ENCODE measurements around the gene PDZRN4.
"Not testable (repeated sequence)": the region's sequence is repeated elsewhere in the genome, so short reads cannot be mapped to it uniquely, and the experiment has no call there.

PDZRN4 gene

GRCh38 chr12:41589878-41590277 lies 401.8 kb downstream of the PDZRN4 start:
- DNase-seq: no peak

DNA sequence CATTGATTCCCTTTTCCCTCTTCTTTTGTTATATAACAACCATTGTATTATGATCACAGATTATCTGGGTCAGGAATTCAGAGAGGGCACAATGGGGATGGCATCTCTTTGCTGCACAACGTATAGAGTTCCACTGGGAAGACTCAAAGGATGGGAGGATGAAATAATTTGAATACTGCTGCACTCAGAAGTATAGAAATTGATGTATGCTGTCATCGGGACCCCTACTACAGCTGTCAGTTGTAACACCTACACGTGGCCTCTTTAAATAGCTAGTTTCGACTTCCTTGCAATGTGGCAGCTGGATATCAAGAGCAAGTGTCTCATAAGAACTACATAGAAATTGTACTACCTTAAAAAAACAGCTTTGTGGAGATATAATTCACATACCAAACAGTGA lies 408.1 kb downstream of the PDZRN4 start:
- no peak for DNase-seq

GRCh38 chr12:41604830-41605229 lies 416.7 kb downstream of the PDZRN4 start:
- no peak for DNase-seq

GRCh38 chr12:41605545-41606305 lies 417.6 kb downstream of the PDZRN4 start:
- DNase-seq: no peak

- no peak for DNase-seq
Measured at GRCh38 chr12:41606468-41607445, 418.6 kb downstream of the PDZRN4 start.

DNA sequence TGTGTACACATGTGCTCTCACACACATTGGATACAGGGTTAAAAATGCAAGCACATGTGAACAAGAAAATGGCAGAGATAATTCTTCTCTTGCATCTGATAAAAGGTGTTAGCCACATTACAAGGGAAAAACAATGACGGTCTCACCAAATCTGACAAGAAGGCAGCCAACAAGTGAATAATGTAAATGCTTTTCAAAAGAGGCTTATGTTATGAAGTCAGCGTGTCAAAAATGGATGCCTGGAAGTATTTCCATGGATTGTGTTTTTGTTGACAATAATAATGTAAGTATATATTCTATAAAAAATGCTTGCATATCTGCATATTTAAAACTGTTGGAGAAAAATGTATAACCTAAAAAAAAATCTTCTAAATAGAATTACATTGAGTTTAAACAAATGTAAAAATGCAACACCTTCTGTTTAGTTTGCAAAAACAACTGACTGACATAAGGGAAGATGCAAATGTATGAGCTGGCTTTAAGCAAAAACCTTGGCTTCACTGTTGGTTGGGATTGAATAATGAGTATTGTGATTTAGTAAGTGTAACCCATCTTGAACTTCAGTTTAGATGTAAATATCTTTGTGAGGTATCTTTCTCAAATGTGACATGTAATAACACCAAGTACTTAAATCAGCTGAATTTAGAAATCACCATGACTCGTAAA lies 424.9 kb downstream of the PDZRN4 start:
- no peak for DNase-seq

DNA sequence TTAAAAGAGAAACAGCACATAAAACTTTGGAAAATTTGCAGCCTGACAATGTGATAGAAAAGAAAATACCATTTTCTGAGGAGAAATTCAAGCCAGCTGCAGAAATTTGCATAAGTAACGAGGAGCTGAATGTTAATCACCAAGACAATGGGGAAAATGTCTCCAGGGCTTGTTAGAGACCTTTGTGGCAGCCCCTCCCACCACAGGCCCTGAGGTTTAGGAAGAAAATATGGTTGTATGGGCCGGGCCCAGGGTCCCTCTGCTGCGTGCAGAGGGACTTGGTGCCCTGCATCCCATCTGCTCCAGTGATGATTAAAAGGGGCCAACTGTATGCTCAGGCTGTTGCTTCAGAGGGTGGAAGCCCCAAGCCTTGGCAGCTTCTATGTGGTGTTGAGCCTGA lies 427.1 kb downstream of the PDZRN4 start:
- not testable (repeated sequence) for DNase-seq

DNA sequence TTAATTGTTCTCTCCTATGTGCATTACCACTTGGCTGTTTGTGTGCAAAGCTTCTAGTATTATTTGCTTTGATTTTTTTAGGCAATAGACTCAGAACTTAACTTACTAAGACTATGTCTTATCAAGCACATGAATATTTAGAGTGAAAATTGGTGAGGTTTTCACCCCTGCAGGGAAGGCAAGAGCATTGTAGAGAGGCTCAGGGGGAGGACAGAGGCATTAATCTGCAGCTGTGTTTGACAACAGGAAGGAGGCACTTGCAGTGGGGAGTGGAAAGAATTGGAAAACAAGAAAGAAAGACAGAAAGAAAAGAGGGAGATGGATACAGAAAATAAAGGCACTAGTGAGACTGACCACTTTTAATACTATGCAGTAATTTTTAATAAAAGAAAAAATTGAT lies 431.6 kb downstream of the PDZRN4 start:
- peak; percentile 77 for DNase-seq

DNA sequence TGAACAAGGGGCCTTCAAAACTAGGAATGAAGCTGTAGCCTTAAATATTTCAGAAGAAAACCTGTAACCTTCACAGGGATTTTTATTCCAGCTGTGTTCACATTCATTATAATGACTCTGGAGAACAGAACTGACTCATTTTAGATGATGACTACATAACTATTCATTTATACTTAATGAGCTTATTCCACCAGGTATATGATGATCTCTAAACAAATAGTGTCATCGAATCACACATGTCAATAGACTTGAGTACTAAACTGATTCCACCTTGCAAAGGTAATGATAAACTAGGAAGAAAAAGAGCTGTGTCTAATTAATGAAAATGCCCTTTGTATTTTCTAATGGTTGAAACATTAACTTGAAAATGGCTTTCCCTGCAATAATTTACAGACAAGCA lies 433.2 kb downstream of the PDZRN4 start:
- no peak for DNase-seq
